ENCODE measurements around the gene KLC1. TPM values are rescaled to one million over a fixed set of nuclear protein-coding genes. Genes with fewer than 3 reads are reported as not detected.

The KLC1 gene
- total RNA-seq, 1 donor from 2014 or later = 669 TPM

DNA sequence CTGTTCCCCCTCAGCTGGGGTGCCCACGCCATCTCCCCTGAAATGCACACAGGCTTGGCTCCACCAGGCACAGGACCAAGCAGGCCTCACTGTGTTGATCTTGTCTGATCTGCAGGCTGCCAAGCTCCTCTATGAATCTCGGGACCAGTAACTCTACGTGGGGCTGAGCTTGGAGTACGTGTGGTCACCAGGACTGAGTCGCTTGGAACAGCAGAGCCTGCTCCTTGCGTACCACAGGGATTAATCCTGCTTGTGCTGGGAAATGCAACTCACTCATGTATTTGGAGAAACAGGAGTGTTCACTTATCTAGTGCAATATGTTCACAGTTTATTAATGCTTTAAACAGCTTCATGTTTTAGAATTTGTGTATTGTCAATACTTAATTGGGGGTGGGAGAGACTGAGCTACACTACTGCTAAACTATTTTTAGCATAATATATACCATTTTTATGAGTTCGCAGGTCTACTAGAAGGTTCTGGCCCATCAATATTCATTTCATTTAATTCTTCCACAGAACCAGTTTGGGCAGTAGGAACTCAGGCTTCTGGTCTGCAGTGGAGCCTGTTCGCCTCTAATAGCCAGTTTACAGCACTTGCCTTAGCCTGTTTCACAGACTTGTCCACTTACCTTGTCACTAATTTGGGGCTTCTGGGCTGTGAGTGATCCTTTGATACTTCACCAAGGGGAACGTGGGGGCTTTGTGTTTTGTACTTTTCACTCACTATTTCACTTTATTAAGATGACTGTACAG lies 104.0 kb downstream of the KLC1 start:
- no peak for DNase-seq (ENCODE audit: low read depth)

DNA sequence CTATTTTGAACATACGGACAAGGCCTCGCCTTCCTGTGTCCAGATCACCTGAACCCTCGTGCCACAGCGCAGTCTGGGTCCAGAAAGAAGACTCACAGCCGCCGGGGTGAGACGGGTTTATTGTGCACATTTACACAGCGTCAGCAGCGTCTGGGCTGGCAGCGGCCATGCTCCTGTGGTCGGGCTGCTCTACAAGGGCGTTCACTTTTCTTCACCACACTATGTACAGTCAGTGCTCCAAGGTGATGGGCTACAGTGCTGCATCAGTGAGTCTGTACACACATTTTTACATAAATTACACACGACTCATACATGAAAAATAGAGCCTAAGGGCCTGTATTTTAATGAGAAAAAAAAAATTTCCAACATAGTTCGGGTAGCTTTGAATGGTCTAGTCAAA lies 104.6 kb downstream of the KLC1 start:
- no peak for DNase-seq (ENCODE audit: low read depth)

DNA sequence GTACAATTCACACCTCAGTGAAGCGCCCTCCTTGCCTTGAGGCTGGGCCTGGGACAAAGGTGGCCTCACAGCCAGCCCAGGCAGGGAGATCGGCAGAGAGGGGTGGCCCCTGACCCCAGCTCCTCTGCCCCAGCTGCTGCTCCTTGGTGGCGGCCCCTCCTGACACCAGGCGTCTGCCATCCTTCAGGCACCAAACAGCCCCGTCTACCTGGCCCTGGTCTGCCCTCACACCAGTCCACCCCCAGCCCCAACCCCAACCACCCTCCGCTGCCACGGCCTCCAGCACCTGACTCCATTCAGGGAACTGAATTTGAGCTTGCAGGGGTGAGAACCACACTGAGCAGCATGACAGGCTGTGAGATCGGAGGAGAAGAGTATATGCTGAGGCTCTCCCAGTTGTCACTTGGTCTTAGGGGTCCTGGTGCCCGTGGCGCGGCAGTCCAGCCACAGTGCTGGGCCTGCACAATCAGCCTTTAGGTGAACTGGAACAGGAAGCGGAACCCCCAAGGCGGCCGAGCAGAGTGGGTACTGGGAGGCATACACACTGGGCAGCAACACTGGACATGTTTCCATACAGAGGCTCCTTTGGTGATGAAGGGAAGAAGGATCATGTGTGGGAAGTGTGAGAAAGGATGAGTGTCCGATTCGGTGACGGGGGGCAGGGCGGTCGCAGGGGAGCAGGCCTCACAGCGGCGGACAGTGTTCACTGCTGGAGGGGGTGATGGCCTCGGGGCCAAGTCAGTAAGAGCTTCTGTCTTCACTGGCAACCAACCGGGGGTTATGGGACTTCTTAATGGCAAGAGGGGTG lies 105.3 kb downstream of the KLC1 start:
- no peak for DNase-seq (ENCODE audit: low read depth)

DNA sequence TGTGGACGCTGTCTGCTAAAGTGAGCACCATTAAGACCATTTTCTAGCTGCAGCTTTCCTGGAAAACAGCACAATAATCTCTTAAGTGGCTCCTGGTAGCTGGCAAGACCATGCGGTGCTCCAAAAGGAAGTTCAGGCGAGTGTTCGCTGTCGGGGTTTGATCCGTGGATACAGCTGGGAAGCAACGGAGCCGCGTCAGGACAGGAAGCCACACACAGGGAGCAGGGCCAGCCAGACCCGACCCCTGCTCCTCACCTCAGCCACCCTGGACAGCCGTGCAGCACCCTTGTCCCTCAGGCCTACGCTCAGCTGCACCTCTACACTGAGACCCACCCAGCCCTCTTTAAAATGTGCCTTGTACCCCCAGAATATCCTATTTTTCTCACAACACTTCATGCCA lies 106.0 kb downstream of the KLC1 start:
- DNase-seq (ENCODE audit: low read depth) = no peak

DNA sequence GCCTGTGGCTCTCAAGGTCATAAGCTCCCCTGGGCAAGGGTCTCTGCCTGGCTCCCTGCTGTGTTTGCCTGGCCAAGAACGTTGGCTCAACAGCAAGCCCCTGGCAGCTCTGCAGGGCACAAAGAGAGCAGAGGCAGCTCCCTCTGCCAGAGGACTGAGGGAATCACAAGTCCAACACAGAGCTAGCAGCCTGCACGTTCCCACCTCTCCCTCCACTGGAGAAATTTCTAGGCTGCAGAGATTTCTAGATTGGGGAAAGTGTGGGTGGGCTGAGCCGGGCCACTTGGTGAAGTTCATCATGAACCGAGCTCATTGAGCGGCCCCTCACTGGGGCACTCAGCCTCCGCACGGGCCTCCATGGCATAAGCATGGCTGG lies 106.4 kb downstream of the KLC1 start:
- no peak for DNase-seq (ENCODE audit: low read depth)

DNA sequence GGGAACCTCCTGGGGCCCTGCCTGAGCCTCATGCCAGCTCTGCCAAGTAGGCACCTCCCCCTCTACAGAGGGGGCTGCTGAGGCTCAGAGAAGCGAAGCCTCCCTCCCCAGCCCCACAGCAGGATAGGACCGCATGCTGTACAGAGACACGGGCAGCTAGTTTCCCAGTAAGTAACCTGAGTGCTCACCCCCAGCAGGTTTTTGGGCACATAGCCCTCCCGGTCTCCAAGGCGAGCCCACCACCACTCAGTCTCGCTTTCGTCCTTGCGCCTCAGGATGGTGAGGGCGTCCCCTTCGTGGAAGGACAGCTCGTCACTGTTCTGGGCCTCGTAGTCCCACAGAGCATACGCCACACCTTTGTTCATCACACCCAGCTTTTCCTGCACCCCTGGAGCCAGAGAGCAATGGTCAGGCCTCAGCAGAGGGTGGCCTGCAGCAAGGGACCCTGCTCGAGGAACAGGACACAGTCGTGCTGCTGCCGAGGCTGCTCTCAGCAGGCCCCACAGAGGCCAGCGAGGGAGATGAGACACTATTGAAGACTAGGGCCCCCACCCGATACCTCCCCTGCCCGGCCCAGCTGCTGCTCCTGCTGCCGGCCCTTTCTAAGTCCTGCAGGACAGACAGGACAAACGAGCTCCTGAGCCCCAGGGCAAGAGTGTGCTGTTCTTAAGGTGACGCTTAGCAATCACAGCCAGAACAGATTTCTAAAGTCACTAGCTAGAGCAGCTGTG lies 107.0 kb downstream of the KLC1 start:
- no peak for DNase-seq (ENCODE audit: low read depth)

DNA sequence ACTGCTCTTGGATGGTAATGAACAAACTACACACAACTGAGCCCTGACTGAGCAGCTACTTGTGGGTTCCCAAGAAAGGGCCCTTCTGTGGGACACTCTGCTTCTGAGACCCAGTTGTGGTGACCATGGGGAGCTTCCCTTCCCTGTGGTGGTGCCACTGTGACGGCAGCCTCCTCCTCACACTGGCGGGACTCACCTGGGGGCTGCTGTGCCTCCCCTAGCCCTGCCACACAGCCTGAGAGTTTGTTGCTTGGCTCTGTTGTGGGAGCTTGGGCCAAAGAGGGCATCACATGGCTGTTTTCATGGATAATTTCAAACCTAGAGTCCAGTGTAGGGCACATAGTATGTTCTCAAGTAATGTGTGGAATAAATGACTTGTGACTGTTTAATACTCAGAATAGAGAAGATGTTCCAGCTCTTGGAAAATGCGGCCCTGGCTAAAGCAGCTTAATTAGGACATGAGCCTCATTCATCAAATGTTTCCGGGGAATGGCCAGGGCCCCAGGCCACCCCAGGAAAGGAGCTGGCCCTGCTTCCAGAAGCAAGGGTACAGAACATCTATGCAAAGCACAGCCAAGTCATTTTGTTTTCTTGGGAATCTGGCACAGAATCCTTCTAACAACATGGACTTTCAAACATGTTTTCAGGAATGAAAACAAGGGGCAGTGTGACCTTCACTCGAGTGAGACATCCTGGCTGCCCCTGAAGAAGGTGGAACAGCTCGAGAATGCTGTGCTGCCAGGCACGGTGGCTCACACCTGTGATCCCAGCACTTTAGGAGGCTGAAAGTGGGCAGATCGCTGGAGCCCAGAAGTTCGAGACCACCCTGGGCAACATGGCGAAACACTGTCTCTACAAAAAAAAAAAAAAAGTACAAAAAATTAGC lies 107.8 kb downstream of the KLC1 start:
- DNase-seq (ENCODE audit: low read depth) = no peak

DNA sequence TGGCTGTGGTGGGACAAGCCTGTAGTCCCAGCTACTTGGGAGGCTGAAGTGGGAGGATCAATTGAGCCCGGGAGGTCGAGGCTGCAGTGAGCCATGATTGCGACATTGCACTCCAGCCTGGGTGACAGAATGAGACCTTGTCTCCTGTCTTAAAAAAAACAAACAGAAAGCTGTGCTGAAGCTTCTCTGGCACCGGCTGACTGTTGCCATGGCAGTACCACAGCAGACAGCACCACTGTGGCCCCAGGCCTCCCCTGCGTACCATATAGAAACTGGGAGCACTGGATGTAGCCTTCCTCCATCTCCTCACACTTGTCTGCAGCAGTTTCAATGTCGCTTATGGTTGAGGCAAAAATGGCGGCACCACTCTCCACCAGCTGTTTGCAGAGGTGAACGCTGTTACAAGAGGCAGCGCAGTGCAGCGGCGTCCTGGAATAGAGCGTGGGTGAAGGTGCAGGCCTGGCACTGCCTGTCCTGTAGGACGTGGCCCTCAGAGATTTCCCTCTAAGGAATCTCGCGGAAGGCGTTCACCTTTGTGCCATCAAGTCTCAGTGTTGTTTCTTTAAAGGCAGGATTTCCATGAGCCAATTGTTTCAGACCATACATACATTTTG lies 108.5 kb downstream of the KLC1 start:
- DNase-seq (ENCODE audit: low read depth) = no peak

DNA sequence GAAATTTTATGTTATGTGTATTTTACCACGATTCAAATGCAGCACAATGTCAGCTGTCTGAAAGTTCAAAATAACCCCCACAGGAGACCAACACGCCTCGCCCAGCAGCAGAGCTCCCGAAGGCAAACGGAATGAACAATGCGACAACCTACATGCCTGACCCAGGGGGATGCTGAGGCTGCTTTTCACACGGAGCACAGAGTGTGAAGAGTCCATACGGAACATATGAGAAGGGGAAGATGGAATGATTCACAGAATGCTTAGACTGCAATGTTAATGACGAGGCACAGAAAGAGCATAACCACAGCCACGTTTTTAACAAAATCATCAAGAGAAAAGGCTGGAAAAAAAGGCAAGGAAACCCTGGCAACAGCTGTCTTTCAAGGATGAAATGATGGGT lies 109.2 kb downstream of the KLC1 start:
- DNase-seq (ENCODE audit: low read depth) = no peak

DNA sequence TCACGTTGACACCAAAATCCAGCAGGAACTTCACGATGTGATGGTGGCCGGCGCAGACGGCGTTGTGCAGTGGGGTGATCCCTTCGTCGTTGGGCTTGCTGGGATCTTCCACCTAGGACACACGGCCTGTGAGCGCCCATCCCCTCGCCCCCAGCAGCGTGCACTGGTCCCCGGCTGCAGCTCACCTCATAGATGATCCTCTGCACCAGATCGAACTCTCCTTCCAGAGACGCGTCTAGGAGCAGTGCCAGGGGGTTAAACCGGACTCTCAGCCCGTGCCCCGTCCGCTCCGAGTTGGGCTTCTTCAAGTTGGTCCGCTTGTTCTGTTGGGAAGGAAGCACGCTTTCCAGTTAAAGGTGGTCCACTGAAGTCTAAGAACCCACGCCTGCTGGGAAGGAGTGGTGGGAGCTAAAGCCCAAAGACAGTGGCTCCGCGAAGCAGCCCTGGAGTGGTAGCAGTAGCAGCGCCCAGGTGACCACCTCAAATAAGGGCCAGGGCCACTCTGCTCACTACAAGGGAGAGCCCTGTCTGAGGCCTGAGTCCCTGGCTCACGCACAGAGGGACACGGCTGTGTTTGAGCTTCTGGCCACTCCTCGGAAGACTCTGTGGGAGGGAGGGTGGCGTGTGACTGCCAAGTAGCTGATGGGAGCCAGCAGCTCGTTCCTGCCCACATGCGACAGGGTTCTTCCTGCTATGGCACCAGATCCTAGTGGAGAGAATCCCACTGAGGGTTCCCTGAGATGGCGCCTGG lies 109.9 kb downstream of the KLC1 start:
- DNase-seq (ENCODE audit: low read depth) = no peak

DNA sequence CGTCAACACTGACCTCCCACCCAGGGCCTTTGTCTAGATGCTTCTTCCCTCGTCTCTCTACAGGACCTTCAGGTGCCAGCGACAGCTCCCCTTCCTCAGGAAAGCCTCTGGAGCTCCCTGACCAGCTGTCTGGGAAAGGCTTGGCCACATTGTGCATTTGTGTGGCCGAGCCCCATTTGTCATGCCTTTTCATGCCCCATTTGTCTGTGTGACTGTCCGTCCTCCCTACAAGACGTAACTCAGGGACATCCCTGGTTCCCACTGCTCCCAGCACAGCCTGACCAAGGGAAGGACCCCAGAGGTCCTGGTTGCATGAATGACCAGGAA lies 110.4 kb downstream of the KLC1 start:
- no peak for DNase-seq (ENCODE audit: low read depth)

DNA sequence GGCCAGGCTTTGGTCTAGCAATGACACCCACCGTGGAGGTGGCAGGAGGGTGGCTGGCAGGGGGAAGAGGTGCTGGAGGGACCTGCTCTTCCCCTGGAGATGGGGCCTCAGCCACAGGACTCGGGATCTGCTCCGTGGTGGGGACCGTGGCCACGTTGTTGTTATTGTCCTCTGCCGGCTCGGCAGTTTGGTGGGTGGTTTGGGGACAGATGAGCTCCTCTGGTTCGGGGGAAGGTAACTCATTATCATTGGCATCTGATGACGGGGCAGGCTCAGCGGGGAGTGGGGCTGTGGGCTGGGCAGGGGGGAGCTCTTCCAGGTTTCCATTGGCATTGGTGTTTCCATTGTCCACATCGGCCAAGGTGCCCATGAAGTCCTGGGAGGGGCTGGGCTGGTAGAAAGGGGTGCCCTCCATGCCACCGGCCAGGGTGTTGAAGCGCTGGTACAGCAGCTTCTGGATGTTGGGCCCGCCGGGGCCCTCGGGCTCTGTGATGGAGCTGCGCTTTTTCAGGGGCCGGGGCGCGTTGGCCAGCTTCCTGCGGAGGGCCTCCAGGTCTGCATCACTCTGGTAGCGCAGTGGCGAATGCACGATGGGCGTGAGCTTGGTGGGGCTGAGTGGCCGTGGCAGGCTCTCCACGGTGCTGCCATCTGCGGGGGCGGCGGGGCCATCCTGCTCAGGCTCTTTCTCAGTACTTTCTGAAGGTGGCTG lies 110.9 kb downstream of the KLC1 start:
- DNase-seq (ENCODE audit: low read depth) = no peak

DNA sequence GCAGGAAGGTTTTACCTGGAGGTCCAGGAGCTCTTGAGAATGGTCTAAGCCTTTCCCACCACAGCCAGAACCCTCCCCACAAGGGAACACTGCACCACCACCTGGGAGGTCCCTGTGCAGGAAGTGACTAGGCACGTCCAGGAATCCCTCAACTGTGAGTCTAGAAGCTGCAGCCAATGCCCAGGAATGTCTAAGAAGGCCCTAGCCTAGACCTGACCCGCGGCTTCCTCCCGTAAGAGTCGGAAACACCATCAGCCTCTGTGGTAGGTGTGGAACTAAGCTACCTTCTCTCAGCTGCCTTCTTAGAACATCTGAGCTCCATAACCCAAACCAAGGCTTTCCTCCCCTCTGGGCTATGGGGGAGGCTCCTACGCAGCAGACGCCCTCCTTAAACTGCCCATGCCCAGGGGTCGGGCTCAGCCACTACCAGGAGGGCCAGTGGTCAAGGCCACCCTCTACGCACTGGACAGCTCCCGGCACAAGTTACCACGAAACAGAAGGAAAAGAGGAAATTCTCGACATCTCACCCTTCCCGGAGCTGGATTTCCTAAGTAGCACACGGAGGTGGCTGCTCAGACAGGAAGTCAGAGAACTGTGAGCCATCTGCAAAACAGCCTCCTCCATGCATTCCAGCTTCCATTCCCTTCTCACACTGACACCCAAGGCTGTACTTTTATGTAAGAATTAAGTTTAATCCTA lies 112.1 kb downstream of the KLC1 start:
- no peak for DNase-seq (ENCODE audit: low read depth)

DNA sequence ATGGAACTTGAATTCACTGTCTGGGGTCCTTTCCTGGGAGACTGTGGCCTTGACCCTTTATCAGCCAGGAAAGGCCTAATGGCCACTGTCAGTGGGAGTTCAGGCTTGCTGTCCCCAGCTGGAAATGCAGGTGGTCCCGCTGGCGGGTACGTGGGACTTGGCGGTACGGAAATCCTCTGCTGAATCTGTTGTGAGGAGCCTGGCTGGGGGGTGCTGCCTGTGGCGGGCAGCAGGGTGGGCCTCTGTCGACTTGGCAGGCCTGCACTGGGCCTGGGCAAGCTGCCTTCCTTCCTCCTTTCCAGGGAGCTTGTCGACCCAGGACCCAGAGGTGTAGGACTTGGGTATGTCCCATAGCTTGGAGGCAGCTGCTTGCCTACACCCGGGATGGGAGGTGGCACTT lies 112.9 kb downstream of the KLC1 start:
- DNase-seq (ENCODE audit: low read depth) = no peak

DNA sequence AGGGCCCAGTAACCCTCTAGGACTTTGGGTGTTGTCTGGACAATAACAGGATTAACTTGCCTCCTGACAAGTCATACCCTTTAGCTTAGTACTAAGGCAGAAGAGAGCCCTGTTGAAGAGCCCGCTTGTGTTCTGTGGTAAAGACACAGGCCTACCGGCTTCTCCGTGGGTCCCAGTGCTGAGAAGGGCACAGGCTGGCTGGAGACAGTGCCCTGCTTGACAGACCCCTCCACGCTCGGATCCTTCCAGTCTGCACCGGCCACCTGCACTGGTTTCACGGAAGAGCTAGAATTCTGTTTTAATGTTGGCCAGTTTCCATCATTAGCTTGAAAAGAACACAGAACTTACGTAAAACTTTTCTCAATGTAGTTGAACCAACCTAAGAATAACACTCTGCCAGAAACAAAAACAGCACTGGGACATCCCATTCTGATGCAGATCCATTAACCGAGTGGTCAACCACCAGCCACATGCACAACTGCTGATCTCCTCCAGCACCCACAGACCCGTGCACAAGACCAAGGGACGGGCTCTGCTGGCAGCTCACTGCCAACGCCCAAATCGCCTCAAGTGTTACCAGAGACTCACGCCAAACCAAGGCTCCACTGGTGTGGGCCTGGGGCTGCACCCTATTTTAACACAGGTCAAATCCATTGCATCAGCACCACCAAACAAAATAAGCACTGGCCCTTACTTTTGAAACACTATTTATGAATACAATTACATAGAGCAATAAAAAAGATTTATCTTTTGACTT lies 113.7 kb downstream of the KLC1 start:
- peak; percentile 83 for DNase-seq (ENCODE audit: low read depth)

DNA sequence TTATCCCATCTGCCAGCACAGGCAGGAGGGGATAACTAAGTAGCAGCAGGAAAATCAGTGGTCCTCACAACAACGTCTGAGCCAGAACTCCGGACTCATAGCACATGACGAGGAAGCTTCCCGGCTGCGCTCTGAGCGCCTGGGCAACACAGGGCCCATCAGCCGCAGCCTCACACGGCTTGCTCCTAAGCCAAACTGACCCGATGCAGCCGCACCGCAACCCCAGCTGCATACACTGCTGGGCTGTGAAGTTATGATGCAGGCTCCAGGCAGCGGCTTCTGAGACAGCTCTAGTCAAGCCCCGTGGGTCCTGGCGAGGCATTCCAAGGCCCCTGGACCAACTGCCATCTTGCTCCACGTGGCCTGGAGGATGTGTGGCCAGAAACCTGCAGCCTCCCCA lies 114.7 kb downstream of the KLC1 start:
- no peak for DNase-seq (ENCODE audit: low read depth)

DNA sequence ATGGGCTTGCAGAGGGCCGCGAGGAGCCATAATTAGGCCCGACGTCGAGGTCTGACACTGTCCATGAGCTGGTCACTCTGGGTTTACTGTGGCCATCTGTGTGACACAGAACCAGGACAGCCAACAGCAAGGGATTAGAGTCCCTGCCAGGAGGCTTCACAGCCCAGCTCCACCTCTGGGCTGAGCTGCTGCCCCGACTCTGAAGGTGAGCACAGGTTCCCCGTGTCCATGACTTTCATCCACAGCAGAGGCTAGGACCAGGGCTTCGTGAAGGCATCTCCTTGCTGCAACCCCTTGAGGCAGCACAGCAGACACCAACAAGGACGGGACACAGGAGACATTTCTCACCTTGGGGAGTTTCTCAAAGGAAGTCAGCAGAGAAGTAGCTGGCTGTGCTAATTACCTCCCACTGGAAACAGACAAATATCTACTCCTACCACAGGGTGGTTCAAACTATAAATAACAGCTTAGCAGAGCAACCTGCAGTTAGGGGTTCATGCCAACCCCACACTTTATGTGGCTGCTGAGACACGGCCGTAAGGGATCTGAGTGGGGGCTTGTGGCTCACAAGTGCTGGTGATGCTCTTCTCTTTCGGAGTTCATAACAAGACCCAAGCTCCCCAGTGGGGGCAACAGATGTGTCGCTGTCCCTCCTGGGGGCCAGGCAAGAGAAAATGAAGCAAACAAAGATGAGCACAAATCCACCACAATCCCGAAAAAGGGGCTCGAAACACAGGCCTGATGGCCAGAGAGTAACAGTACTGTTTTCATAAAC lies 115.8 kb downstream of the KLC1 start:
- DNase-seq (ENCODE audit: low read depth) = no peak

Measured in myocyte (in vitro differentiated cells).